Hepatocyte (in vitro differentiated cells): ENCODE data around the gene SUMF1. TPM values are rescaled to one million over a fixed set of nuclear protein-coding genes. Genes with fewer than 3 reads are reported as not detected.
A peak's percentile ranks its signal among the peaks of the same experiment; 100 is the strongest.

Experiments used
- DNase-seq: peaks from one replicate; pipeline ENCODE4 v3.0.0-alpha.2; 2016; ENCODE audit warnings: low spot score
- H2AFZ ChIP-seq: fragments of 200-600 bp; sonication (generic); 2 replicates; pipeline ENCODE4 v1.6.0; 2016; ENCODE audit warnings: antibody characterized with exemption, mild to moderate bottlenecking
- H3K27ac ChIP-seq: fragments of 200-600 bp; sonication (generic); 2 replicates; pipeline ENCODE4 v1.5.1; 2016; ENCODE audit warnings: mild to moderate bottlenecking
- H3K27me3 ChIP-seq: fragments of 200-600 bp; sonication (generic); 2 replicates; pipeline ENCODE4 v1.6.1; 2016
- H3K36me3 ChIP-seq: fragments of 200-600 bp; sonication (generic); replicated peaks from 2 replicates; pipeline ENCODE4 v1.5.1; 2016; ENCODE audit warnings: low read depth; ENCODE audit not compliant: insufficient read depth
- H3K4me1 ChIP-seq: fragments of 200-600 bp; sonication (generic); 2 replicates; pipeline ENCODE4 v1.5.1; 2016; ENCODE audit warnings: mild to moderate bottlenecking, moderate library complexity; ENCODE audit not compliant: insufficient read depth
- H3K4me2 ChIP-seq: fragments of 200-600 bp; sonication (generic); 2 replicates; pipeline ENCODE4 v1.6.0; 2016
- H3K4me3 ChIP-seq: fragments of 200-600 bp; sonication (generic); 2 replicates; pipeline ENCODE4 v1.5.1; 2016; ENCODE audit warnings: mild to moderate bottlenecking
- H3K79me2 ChIP-seq: fragments of 200-600 bp; sonication (generic); 2 replicates; pipeline ENCODE4 v1.6.0; 2017; ENCODE audit warnings: mild to moderate bottlenecking
- H3K9me2 ChIP-seq: fragments of 200-600 bp; sonication (generic); replicated peaks from 2 replicates; pipeline ENCODE4 v1.6.0; 2017; ENCODE audit warnings: mild to moderate bottlenecking; ENCODE audit not compliant: insufficient read depth
- H3K9me3 ChIP-seq: fragments of 200-600 bp; sonication (generic); 2 replicates; pipeline ENCODE4 v1.5.1; 2016; ENCODE audit warnings: low read depth, mild to moderate bottlenecking
- H4K20me1 ChIP-seq: fragments of 200-600 bp; sonication (generic); 2 replicates; pipeline ENCODE4 v1.6.0; 2016; ENCODE audit warnings: mild to moderate bottlenecking; ENCODE audit not compliant: insufficient read depth, poor library complexity, severe bottlenecking
- EZH2 ChIP-seq: fragments of 200-600 bp; sonication (generic); IDR thresholded peaks from 2 replicates; pipeline ENCODE4 v1.6.1; 2016; ENCODE audit warnings: antibody characterized with exemption, mild to moderate bottlenecking, borderline replicate concordance
- EZH2phosphoT487 ChIP-seq: fragments of 200-600 bp; sonication (generic); IDR thresholded peaks from one replicate; pipeline ENCODE4 v1.6.1; 2018; ENCODE audit warnings: antibody characterized with exemption, mild to moderate bottlenecking, low read depth, moderate library complexity; ENCODE audit not compliant: unreplicated experiment, severe bottlenecking
- WGBS: methylation state at CpG from one replicate; pipeline ENCODE4 v1.1.6; 2016; ENCODE audit warnings: low lambda C conversion rate; ENCODE audit errors: missing lambda C conversion rate; 5-methylcytosine and 5-hydroxymethylcytosine counted together
- polyA plus RNA-seq: library from polyadenylated mRNA; unstranded; fragments of >200 nt; fragmentation: Nextera tagmentation; extraction: Ambion mirVana; gene quantifications from 2 replicates; pipeline ENCODE4 v1.2.1, GENCODE V29; 2016
- total RNA-seq: library from RNA; depleted of rRNA; stranded (reverse); fragments of >200 nt; gene quantifications from 2 replicates; pipeline ENCODE4 v1.2.3, GENCODE V29; 2014
- TF ChIP-seq, protein P1 (sequence below): fragments of 200-600 bp; sonication (generic); IDR thresholded peaks from 2 replicates; pipeline ENCODE4 v1.5.1; 2016; ENCODE audit warnings: antibody characterized with exemption, mild to moderate bottlenecking; ENCODE audit not compliant: poor library complexity

Gene SUMF1
- total and polyA plus RNA-seq, 2 experiments from 2014 or later = 55.5 to 59.0 TPM

GRCh38 chr3:4454142-4454541, 12.9 kb downstream of the SUMF1 start:
- TF ChIP-seq, protein P1, sequence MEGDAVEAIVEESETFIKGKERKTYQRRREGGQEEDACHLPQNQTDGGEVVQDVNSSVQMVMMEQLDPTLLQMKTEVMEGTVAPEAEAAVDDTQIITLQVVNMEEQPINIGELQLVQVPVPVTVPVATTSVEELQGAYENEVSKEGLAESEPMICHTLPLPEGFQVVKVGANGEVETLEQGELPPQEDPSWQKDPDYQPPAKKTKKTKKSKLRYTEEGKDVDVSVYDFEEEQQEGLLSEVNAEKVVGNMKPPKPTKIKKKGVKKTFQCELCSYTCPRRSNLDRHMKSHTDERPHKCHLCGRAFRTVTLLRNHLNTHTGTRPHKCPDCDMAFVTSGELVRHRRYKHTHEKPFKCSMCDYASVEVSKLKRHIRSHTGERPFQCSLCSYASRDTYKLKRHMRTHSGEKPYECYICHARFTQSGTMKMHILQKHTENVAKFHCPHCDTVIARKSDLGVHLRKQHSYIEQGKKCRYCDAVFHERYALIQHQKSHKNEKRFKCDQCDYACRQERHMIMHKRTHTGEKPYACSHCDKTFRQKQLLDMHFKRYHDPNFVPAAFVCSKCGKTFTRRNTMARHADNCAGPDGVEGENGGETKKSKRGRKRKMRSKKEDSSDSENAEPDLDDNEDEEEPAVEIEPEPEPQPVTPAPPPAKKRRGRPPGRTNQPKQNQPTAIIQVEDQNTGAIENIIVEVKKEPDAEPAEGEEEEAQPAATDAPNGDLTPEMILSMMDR = no peak
- TF ChIP-seq EZH2 (no peak), EZH2phosphoT487 (no peak)
- DNase-seq = no peak
- no peak overlapping the region for H3K4me2 ChIP-seq
- H4K20me1 ChIP-seq = peaks cover 3% of the 10 kb centered on the region
- H3K9me3 ChIP-seq = no peaks in the 10 kb centered on the region
- H3K27ac ChIP-seq = no peak overlapping the region
- peaks cover 13% of the 10 kb centered on the region for H3K79me2 ChIP-seq
- H3K9me2 ChIP-seq = no peaks in the 10 kb centered on the region
- no peak overlapping the region for H3K4me3 ChIP-seq
- no peaks in the 10 kb centered on the region for H3K4me1 ChIP-seq
- H2AFZ ChIP-seq = no peak overlapping the region
- H3K27me3 ChIP-seq = no peaks in the 10 kb centered on the region
- H3K36me3 ChIP-seq = no peaks in the 10 kb centered on the region

DNA sequence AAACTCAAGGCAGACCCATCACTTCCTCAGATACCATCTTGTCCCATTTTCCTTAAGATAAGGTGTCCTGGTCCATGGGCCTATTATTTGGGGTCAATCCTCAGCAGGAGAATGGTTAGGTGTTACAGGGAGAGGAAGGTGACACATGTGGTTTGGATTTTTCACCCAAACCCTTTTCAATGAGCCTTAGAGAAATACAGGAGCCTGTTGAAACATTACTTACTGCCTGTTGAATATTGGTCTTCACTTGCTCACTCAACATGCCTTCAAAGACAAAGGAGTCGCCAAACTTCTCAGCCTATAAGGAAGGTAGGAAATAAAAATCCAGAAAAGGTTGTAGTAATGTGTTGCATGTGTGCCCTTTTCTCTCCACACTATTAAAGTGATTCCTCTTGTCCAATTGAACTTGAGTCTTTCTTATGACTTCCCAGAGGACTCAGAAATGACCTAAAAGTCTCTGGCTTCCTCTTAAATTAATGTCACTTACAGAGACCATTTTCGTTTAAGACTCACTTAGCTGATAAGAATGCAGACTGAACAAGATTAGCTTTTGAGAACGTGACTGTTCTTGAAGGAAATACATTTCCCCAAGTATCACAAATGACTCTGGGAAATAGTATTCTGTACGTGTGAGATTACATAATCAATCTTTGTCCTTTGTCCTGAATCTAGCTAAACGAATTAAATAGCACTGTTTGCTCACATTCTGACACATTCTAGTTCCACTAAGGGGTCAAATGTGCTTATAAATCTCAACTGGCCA, 17.8 kb downstream of the SUMF1 start:
- H3K4me1 ChIP-seq = no peaks in the 10 kb centered on the region
- H4K20me1 ChIP-seq = peaks cover 3% of the 10 kb centered on the region
- DNase-seq = no peak
- peak overlapping the region; percentile 34 for H3K27ac ChIP-seq
- H3K9me3 ChIP-seq = no peaks in the 10 kb centered on the region
- TF ChIP-seq EZH2phosphoT487 = no peak
- no peak for TF ChIP-seq EZH2
- TF ChIP-seq, protein P1 = no peak
- no peaks in the 10 kb centered on the region for H3K79me2 ChIP-seq
- no peak overlapping the region for H3K4me3 ChIP-seq
- no peak overlapping the region for H3K4me2 ChIP-seq
- no peaks in the 10 kb centered on the region for H3K27me3 ChIP-seq
- H3K9me2 ChIP-seq = no peaks in the 10 kb centered on the region
- H3K36me3 ChIP-seq = no peaks in the 10 kb centered on the region
- H2AFZ ChIP-seq = no peak overlapping the region
- WGBS = 58% methylated on average over 5 of the region's 5 CpGs

- no peaks in the 10 kb centered on the region for H3K79me2 ChIP-seq
- TF ChIP-seq EZH2 (no peak), EZH2phosphoT487 (no peak)
- TF ChIP-seq, protein P1 = no peak
- no peak overlapping the region for H3K4me3 ChIP-seq
- no peak for DNase-seq
- peak overlapping the region; percentile 34 for H3K27ac ChIP-seq
- no peak overlapping the region for H2AFZ ChIP-seq
- no peaks in the 10 kb centered on the region for H3K4me1 ChIP-seq
- H3K27me3 ChIP-seq = no peaks in the 10 kb centered on the region
- peaks cover 3% of the 10 kb centered on the region for H4K20me1 ChIP-seq
- no peaks in the 10 kb centered on the region for H3K9me3 ChIP-seq
- H3K4me2 ChIP-seq = no peak overlapping the region
- H3K9me2 ChIP-seq = no peaks in the 10 kb centered on the region
- WGBS = 64% methylated on average over 6 of the region's 6 CpGs
- H3K36me3 ChIP-seq = no peaks in the 10 kb centered on the region
Observed at GRCh38 chr3:4448187-4448586, 18.9 kb downstream of the SUMF1 start.
